Measurements from ENCODE around the gene TMPRSS4. TPM values are rescaled to one million over a fixed set of nuclear protein-coding genes. Genes with fewer than 3 reads are reported as not detected.

Gene TMPRSS4
- total RNA-seq, 1 experiment from 2014 or later, result not detected

DNA sequence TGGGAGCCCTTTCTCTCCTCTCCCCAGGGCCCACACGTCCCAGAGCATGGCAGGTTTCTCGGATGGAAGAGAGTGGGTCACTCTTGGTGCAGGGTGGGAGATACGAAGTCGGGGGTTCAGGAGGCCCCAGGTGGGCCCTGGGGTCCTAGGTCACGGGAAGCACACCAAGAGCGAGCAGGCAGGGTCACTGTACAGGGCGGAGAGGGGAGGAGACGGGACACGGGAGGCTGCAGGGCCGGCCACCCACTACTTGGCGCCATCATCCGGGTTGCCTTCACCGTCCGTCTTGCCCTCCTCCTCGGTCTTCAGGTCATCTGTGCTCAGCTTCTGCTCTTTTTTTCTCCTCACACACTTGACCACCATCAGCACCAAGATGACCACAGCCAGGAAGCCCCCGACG is 89.8 kb downstream of the TMPRSS4 start:
- Histone ChIP-seq H2BK12ac (ENCODE audit: insufficient read length, low read depth, low read length) (no peak overlapping the region), H4K5ac (ENCODE audit: insufficient read length, low read depth, low read length) (no peak overlapping the region), H4K20me1 (ENCODE audit: control insufficient read depth, insufficient read depth, insufficient read length) (no peaks in the 10 kb centered on the region), H3K56ac (ENCODE audit: insufficient read length, low read depth, low read length) (no peak overlapping the region), H3K4ac (ENCODE audit: low read depth, low read length) (no peak overlapping the region), H3K18ac (ENCODE audit: insufficient read length, low read depth, low read length) (no peak overlapping the region), H2AK5ac (ENCODE audit: insufficient read length, low read length) (no peak overlapping the region), H3K4me2 (ENCODE audit: insufficient read depth, insufficient read length, low read length) (no peak overlapping the region), H3K79me1 (ENCODE audit: insufficient read depth, low read depth, low read length, poor library complexity, severe bottlenecking) (no peaks in the 10 kb centered on the region), H3K9ac (ENCODE audit: extremely low read depth, insufficient read length, low read length) (no peak overlapping the region), H2BK20ac (ENCODE audit: low read depth, low read length, poor library complexity, severe bottlenecking) (no peak overlapping the region), H3K23ac (ENCODE audit: insufficient read length, low read depth, low read length) (no peak overlapping the region), H3K14ac (ENCODE audit: insufficient read depth, low read length) (no peak overlapping the region), H3K79me2 (ENCODE audit: insufficient read depth, low read length) (no peaks in the 10 kb centered on the region), H3K27me3 (ENCODE audit: insufficient read depth, low read length) (peaks cover 16% of the 10 kb centered on the region; the same call in 1 of the 2 replicates), H4K8ac (replicated peaks; ENCODE audit: insufficient read length, low read depth, low read length) (no peak overlapping the region), H3T11ph (ENCODE audit: low read length) (no peak overlapping the region), H4K91ac (ENCODE audit: insufficient read length, low read depth, low read length) (no peak overlapping the region), H3K23me2 (ENCODE audit: insufficient read length, low read depth, low read length, poor library complexity, severe bottlenecking) (peaks cover 2% of the 10 kb centered on the region), H2BK120ac (ENCODE audit: low read depth, low read length, poor library complexity, severe bottlenecking) (no peak overlapping the region), H3K4me1 (ENCODE audit: insufficient read depth, low read length) (0 out of 2 replicates have a peak, but pooled peaks cover 3% of the 10 kb centered on the region), H3K27ac (ENCODE audit: insufficient read length, low read depth, low read length) (no peak overlapping the region), H2BK15ac (ENCODE audit: low read depth, low read length) (no peak overlapping the region), H2BK5ac (ENCODE audit: insufficient read length, low read length) (no peak overlapping the region), H3K9me3 (ENCODE audit: control insufficient read depth, low read depth, low read length) (no peaks in the 10 kb centered on the region), H2AFZ (ENCODE audit: low read length) (no peak overlapping the region)
- no peaks in the 10 kb centered on the region for H3K9me3 Mint-ChIP-seq
- H3K27me3 Mint-ChIP-seq (ENCODE audit: low read depth), result peaks cover 91% of the 10 kb centered on the region
- H3K4me1 Mint-ChIP-seq, result peaks cover 19 to 37% of the 10 kb centered on the region in 2 experiments
- WGBS (ENCODE audit: extremely low coverage, insufficient read length, low lambda C conversion rate), result no CpG with 5 or more reads among the region's 17 CpGs
- no peak overlapping the region for H3K27ac Mint-ChIP-seq
- TF ChIP-seq, protein P1, sequence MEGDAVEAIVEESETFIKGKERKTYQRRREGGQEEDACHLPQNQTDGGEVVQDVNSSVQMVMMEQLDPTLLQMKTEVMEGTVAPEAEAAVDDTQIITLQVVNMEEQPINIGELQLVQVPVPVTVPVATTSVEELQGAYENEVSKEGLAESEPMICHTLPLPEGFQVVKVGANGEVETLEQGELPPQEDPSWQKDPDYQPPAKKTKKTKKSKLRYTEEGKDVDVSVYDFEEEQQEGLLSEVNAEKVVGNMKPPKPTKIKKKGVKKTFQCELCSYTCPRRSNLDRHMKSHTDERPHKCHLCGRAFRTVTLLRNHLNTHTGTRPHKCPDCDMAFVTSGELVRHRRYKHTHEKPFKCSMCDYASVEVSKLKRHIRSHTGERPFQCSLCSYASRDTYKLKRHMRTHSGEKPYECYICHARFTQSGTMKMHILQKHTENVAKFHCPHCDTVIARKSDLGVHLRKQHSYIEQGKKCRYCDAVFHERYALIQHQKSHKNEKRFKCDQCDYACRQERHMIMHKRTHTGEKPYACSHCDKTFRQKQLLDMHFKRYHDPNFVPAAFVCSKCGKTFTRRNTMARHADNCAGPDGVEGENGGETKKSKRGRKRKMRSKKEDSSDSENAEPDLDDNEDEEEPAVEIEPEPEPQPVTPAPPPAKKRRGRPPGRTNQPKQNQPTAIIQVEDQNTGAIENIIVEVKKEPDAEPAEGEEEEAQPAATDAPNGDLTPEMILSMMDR (conservative IDR thresholded peaks at IDR 0.05), result no peak
- H3K4me3 Mint-ChIP-seq, result no peak overlapping the region; a peak in 1 of 5 replicates
- no peaks in the 10 kb centered on the region for H3K36me3 Mint-ChIP-seq (ENCODE audit: insufficient read depth in 1 of 3, low read depth in 3 of 3)
- no peak for DNase-seq
